Lung (tissue), 12 donors: ENCODE results near the gene TGFBR2. TPM values are rescaled to one million over a fixed set of nuclear protein-coding genes. Genes with fewer than 3 reads are reported as not detected.

Source experiments
- ATAC-seq: fragments of 200-7000 bp; cut with Tn5 transposase; one replicate; pipeline ENCODE4 v1.9.1; 2020; ENCODE audit warnings: moderate number of reproducible peaks; ENCODE audit not compliant: insufficient read depth, low FRiP score
- DNase-seq, 3 donors: peaks; one replicate each; pipeline ENCODE4 v3.0.0-alpha.2; 2013 to 2017
- H3K27ac ChIP-seq, 2 donors: one replicate each; pipeline ENCODE4 v1.5.1; 2013; ENCODE audit warnings: mild to moderate bottlenecking in 2 of 2, moderate library complexity in 2 of 2, control low read depth in 1 of 2, inconsistent platforms in 1 of 2, low read depth in 1 of 2, low read length in 1 of 2
- H3K27me3 ChIP-seq, 3 donors: one replicate each; pipeline ENCODE4 v1.5.1; 2013; ENCODE audit warnings: low read length in 2 of 3; ENCODE audit not compliant: control insufficient read depth in 3 of 3, insufficient read depth in 3 of 3
- H3K36me3 ChIP-seq, 4 donors: one replicate each; pipeline ENCODE4 v1.5.1; 2013; ENCODE audit warnings: low read length in 4 of 4, mild to moderate bottlenecking in 1 of 4, moderate library complexity in 1 of 4; ENCODE audit not compliant: control insufficient read depth in 4 of 4, insufficient read depth in 4 of 4
- H3K4me1 ChIP-seq, 5 donors: one replicate each; pipeline ENCODE4 v1.5.1; 2013; ENCODE audit warnings: low read length in 5 of 5, mild to moderate bottlenecking in 2 of 5, moderate library complexity in 1 of 5; ENCODE audit not compliant: control insufficient read depth in 5 of 5, insufficient read depth in 5 of 5
- H3K4me3 ChIP-seq: one replicate; pipeline ENCODE4 v1.5.1; 2013; ENCODE audit warnings: mild to moderate bottlenecking, control low read depth, moderate library complexity
- H3K9ac ChIP-seq, 2 donors: one replicate each; pipeline ENCODE4 v1.5.1; 2013; ENCODE audit warnings: low read length in 2 of 2, control low read depth in 1 of 2; ENCODE audit not compliant: insufficient read depth in 1 of 2
- H3K9me3 ChIP-seq, 4 donors: one replicate each; pipeline ENCODE4 v1.5.1; 2013; ENCODE audit warnings: low read length in 3 of 4, mild to moderate bottlenecking in 1 of 4, moderate library complexity in 1 of 4; ENCODE audit not compliant: control insufficient read depth in 4 of 4, insufficient read depth in 3 of 4
- WGBS, 2 donors: extraction: QIAGEN DNeasy Blood & Tissue Kit; methylation state at CpG; one replicate each; pipeline ENCODE4 v1.1.7; 2013; 5-methylcytosine and 5-hydroxymethylcytosine counted together
- polyA plus RNA-seq, 2 donors: library from polyadenylated mRNA; stranded (reverse); fragments of 200-250 nt; gene quantifications; one replicate each; pipeline ENCODE4 v1.2.1, GENCODE V29; 2013
- total RNA-seq, 2 donors: library from RNA; depleted of rRNA in 1 of 2; stranded (reverse); fragments of >200 nt in 1 of 2; gene quantifications; one replicate each; pipeline ENCODE4 v1.2.1, GENCODE V29; 2014 to 2021
- TF ChIP-seq, protein P1 (sequence below): IDR thresholded peaks from 2 replicates; pipeline ENCODE4 v1.5.1; 2012; ENCODE audit warnings: mild to moderate bottlenecking; ENCODE audit errors: control extremely low read depth, extremely low read depth
- donor health status: control.
- donor health status: control.
- donor health status: Bipolar disorder and iron deficiency.
- donor health status: healthy.
- donor health status: DM: yes; HTN: yes; CAD: no.

TGFBR2 gene
- total and polyA plus RNA-seq, 4 donors = 31.1 to 232 (median 163) TPM

GRCh38 chr3:30654269-30654668 lies 47.9 kb downstream of the TGFBR2 start:
- H3K36me3 ChIP-seq = peaks cover 30 to 38% (median 34%) of the 10 kb centered on the region in 4 donors
- WGBS, 2 donors = 65 to 79% methylated on average over 1 of the region's 1 CpG
- no peak overlapping the region for H3K27ac ChIP-seq

GRCh38 chr3:30655187-30655812 lies 48.9 kb downstream of the TGFBR2 start:
- H3K4me1 ChIP-seq = peaks cover 17 to 52% (median 27%) of the 10 kb centered on the region in 5 donors
- no peaks in the 10 kb centered on the region for H3K9me3 ChIP-seq
- 55 to 62% methylated on average over 5 of the region's 5 CpGs for WGBS, 2 donors
- peaks cover 23 to 38% (median 31%) of the 10 kb centered on the region in 4 donors for H3K36me3 ChIP-seq
- H3K27ac ChIP-seq = peak overlapping the region; percentile 25 to 81
- H3K4me3 ChIP-seq = no peak overlapping the region
- TF ChIP-seq, protein P1, sequence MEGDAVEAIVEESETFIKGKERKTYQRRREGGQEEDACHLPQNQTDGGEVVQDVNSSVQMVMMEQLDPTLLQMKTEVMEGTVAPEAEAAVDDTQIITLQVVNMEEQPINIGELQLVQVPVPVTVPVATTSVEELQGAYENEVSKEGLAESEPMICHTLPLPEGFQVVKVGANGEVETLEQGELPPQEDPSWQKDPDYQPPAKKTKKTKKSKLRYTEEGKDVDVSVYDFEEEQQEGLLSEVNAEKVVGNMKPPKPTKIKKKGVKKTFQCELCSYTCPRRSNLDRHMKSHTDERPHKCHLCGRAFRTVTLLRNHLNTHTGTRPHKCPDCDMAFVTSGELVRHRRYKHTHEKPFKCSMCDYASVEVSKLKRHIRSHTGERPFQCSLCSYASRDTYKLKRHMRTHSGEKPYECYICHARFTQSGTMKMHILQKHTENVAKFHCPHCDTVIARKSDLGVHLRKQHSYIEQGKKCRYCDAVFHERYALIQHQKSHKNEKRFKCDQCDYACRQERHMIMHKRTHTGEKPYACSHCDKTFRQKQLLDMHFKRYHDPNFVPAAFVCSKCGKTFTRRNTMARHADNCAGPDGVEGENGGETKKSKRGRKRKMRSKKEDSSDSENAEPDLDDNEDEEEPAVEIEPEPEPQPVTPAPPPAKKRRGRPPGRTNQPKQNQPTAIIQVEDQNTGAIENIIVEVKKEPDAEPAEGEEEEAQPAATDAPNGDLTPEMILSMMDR = no peak
- DNase-seq (no peak), ATAC-seq (peak; percentile 51)
- H3K9ac ChIP-seq = no peak overlapping the region
- no peaks in the 10 kb centered on the region for H3K27me3 ChIP-seq

More at GRCh38 chr3:30654269-30654668, 47.9 kb downstream of the TGFBR2 start:
- Histone ChIP-seq H3K27me3 (no peaks in the 10 kb centered on the region), H3K4me1 (peaks cover 19 to 44% (median 29%) of the 10 kb centered on the region in 5 donors), H3K4me3 (no peak overlapping the region), H3K9me3 (no peaks in the 10 kb centered on the region), H3K9ac (no peak overlapping the region)
- ATAC-seq = no peak
- DNase-seq = no peak
- TF ChIP-seq, protein P1 = no peak

GRCh38 chr3:30656624-30657141 lies 50.3 kb downstream of the TGFBR2 start:
- 95 to 96% methylated on average over 3 of the region's 3 CpGs for WGBS, 2 donors
- peaks cover 16 to 65% (median 26%) of the 10 kb centered on the region in 5 donors for H3K4me1 ChIP-seq
- no peaks in the 10 kb centered on the region for H3K9me3 ChIP-seq
- no peak overlapping the region for H3K9ac ChIP-seq
- no peaks in the 10 kb centered on the region for H3K27me3 ChIP-seq
- TF ChIP-seq, protein P1 = no peak
- peak overlapping the region in 1 of 2 donors; percentile 37 for H3K27ac ChIP-seq
- ATAC-seq (no peak), DNase-seq (no peak)
- peaks cover 20 to 34% (median 25%) of the 10 kb centered on the region in 4 donors for H3K36me3 ChIP-seq
- H3K4me3 ChIP-seq = no peak overlapping the region
